HEK293 (cell line): ENCODE measurements around the gene RUSF1.

Experiments
- CTCF ChIA-PET: fragments of 350-600 bp; formaldehyde crosslinking; extraction: SDS; loops from one replicate; lab custom pipeline; 2021; ENCODE audit warnings: antibody characterized with exemption; lab: Yijun Ruan, JAX
- POLR2A ChIA-PET: fragments of 300-600 bp; formaldehyde crosslinking; extraction: SDS; loops from one replicate; lab custom pipeline; 2020; ENCODE audit warnings: antibody characterized with exemption, inconsistent platforms; lab: Yijun Ruan, JAX
- H3K27ac ChIP-seq: fragments of 200-500 bp; sonication (Bioruptor generic); 2 replicates; pipeline ENCODE4 v1.5.1; 2014; ENCODE audit warnings: low read depth, low read length, control low read depth, inconsistent platforms; ENCODE audit errors: extremely low read depth
- H3K36me3 ChIP-seq, 2 experiments: fragments of 200-500 bp in 1 of 2; sonication (Bioruptor generic) in 1 of 2; 1 replicate in 1 of 2; 2 replicates in 1 of 2; pipeline ENCODE4 v1.5.1; 2014 to 2017; ENCODE audit warnings: inconsistent platforms in 2 of 2, low read length in 2 of 2; ENCODE audit not compliant: control insufficient read depth in 2 of 2, insufficient read depth in 1 of 2
- H3K4me1 ChIP-seq: fragments of 200-500 bp; sonication (Bioruptor generic); 2 replicates; pipeline ENCODE4 v1.5.1; 2014; ENCODE audit warnings: mild to moderate bottlenecking, low read length, inconsistent platforms; ENCODE audit not compliant: control insufficient read depth, insufficient read depth
- H3K4me3 ChIP-seq: 2 replicates; pipeline ENCODE4 v1.5.1; 2011; ENCODE audit warnings: low read depth, mild to moderate bottlenecking, control low read depth, low read length, moderate library complexity
- H3K9me3 ChIP-seq: fragments of 200-500 bp; sonication (Bioruptor generic); 2 replicates; pipeline ENCODE4 v1.5.1; 2014; ENCODE audit warnings: low read depth, low read length, inconsistent platforms; ENCODE audit not compliant: control insufficient read depth, insufficient read depth
- EGR2 ChIP-seq: fragments of 450-650 bp; formaldehyde crosslinking; IDR thresholded peaks from 2 replicates; pipeline ENCODE4 v1.5.1; 2016; ENCODE audit warnings: low read depth, missing biosample characterization, missing genetic modification characterization
- GLIS1 ChIP-seq: fragments of 450-650 bp; formaldehyde crosslinking; IDR thresholded peaks from 2 replicates; pipeline ENCODE4 v1.5.1; 2016; ENCODE audit warnings: missing biosample characterization, missing genetic modification characterization
- SALL2 ChIP-seq: fragments of 450-650 bp; formaldehyde crosslinking; IDR thresholded peaks from 2 replicates; pipeline ENCODE4 v1.5.0; 2017; ENCODE audit warnings: missing biosample characterization, mild to moderate bottlenecking, missing genetic modification characterization, borderline replicate concordance
- TRIM28 ChIP-seq: IDR thresholded peaks from 2 replicates; pipeline ENCODE4 v1.6.1; 2011; ENCODE audit warnings: low read length, control low read depth, borderline replicate concordance
- ZBTB21 ChIP-seq: fragments of 450-650 bp; formaldehyde crosslinking; IDR thresholded peaks from 2 replicates; pipeline ENCODE4 v1.5.1; 2017; ENCODE audit warnings: missing biosample characterization, missing genetic modification characterization
- ZBTB48 ChIP-seq: fragments of 450-650 bp; formaldehyde crosslinking; IDR thresholded peaks from 2 replicates; pipeline ENCODE4 v1.5.1; 2016; ENCODE audit warnings: missing biosample characterization, missing genetic modification characterization
- ZFHX2 ChIP-seq: fragments of 450-650 bp; formaldehyde crosslinking; conservative IDR thresholded peaks from 2 replicates; pipeline ENCODE4 v1.5.1; 2016; ENCODE audit warnings: missing biosample characterization, missing genetic modification characterization
- ZFP3 ChIP-seq: fragments of 450-650 bp; formaldehyde crosslinking; IDR thresholded peaks from 2 replicates; pipeline ENCODE4 v1.5.1; 2016; ENCODE audit warnings: low read depth, missing biosample characterization, missing genetic modification characterization
- ZFP41 ChIP-seq: fragments of 450-650 bp; formaldehyde crosslinking; IDR thresholded peaks from 2 replicates; pipeline ENCODE4 v1.5.1; 2016; ENCODE audit warnings: missing biosample characterization, missing genetic modification characterization, borderline replicate concordance
- ZFP69B ChIP-seq: fragments of 450-650 bp; formaldehyde crosslinking; IDR thresholded peaks from 2 replicates; pipeline ENCODE4 v1.5.1; 2016; ENCODE audit warnings: missing biosample characterization, missing genetic modification characterization
- ZNF184 ChIP-seq: fragments of 450-650 bp; IDR thresholded peaks from 2 replicates; pipeline ENCODE4 v1.5.1; 2018; ENCODE audit warnings: missing biosample characterization, mild to moderate bottlenecking, missing genetic modification characterization
- ZNF266 ChIP-seq: fragments of 450-650 bp; formaldehyde crosslinking; IDR thresholded peaks from 2 replicates; pipeline ENCODE4 v1.5.1; 2016; ENCODE audit warnings: missing biosample characterization, missing genetic modification characterization, low read depth
- ZNF274 ChIP-seq, 2 experiments: fragments of 200-500 bp in 1 of 2; fragments of 450-650 bp in 1 of 2; sonication (Bioruptor generic) in 1 of 2; formaldehyde crosslinking in 1 of 2; IDR thresholded peaks; 2 replicates each; pipeline versions ENCODE4 v1.5.1 to v1.6.1; 2014 to 2016; ENCODE audit warnings: borderline replicate concordance in 1 of 2, inconsistent platforms in 1 of 2, low read length in 1 of 2, missing biosample characterization in 1 of 2, missing genetic modification characterization in 1 of 2
- ZNF302 ChIP-seq: fragments of 450-650 bp; formaldehyde crosslinking; IDR thresholded peaks from 2 replicates; pipeline ENCODE4 v1.5.1; 2016; ENCODE audit warnings: missing biosample characterization, missing genetic modification characterization, low read depth
- ZNF354C ChIP-seq: fragments of 450-650 bp; formaldehyde crosslinking; IDR thresholded peaks from 2 replicates; pipeline ENCODE4 v1.5.1; 2016; ENCODE audit warnings: missing biosample characterization, missing genetic modification characterization, low read depth, borderline replicate concordance
- ZNF521 ChIP-seq: fragments of 450-650 bp; formaldehyde crosslinking; IDR thresholded peaks from 2 replicates; pipeline ENCODE4 v1.5.1; 2017; ENCODE audit warnings: missing biosample characterization, mild to moderate bottlenecking, missing genetic modification characterization
- ZNF549 ChIP-seq: fragments of 450-650 bp; IDR thresholded peaks from 2 replicates; pipeline ENCODE4 v1.5.1; 2018; ENCODE audit warnings: missing biosample characterization, missing genetic modification characterization, mild to moderate bottlenecking, inconsistent platforms, moderate library complexity
- ZNF571 ChIP-seq: fragments of 450-650 bp; formaldehyde crosslinking; IDR thresholded peaks from 2 replicates; pipeline ENCODE4 v1.5.0; 2017; ENCODE audit warnings: missing biosample characterization, missing genetic modification characterization
- ZNF623 ChIP-seq: fragments of 450-650 bp; formaldehyde crosslinking; IDR thresholded peaks from 2 replicates; pipeline ENCODE4 v1.5.1; 2016; ENCODE audit warnings: missing biosample characterization, missing genetic modification characterization
- ZNF626 ChIP-seq: fragments of 450-650 bp; sonication (Bioruptor Pico); formaldehyde crosslinking; IDR thresholded peaks from 2 replicates; pipeline ENCODE4 v1.5.1; 2018; ENCODE audit warnings: missing biosample characterization, missing genetic modification characterization, inconsistent platforms
- ZSCAN16 ChIP-seq: fragments of 450-650 bp; formaldehyde crosslinking; IDR thresholded peaks from 2 replicates; pipeline ENCODE4 v1.5.1; 2016; ENCODE audit warnings: missing biosample characterization, missing genetic modification characterization
- ZSCAN4 ChIP-seq: fragments of 450-650 bp; formaldehyde crosslinking; IDR thresholded peaks from 2 replicates; pipeline ENCODE4 v1.5.1; 2017; ENCODE audit warnings: missing biosample characterization, missing genetic modification characterization
- TF ChIP-seq, protein P1 (sequence below): fragments of 450-650 bp; formaldehyde crosslinking; IDR thresholded peaks from 2 replicates; pipeline ENCODE4 v1.5.1; 2016; ENCODE audit warnings: missing biosample characterization, missing genetic modification characterization
- TF ChIP-seq, protein P2 (sequence below): fragments of 450-650 bp; formaldehyde crosslinking; IDR thresholded peaks from 2 replicates; pipeline ENCODE4 v1.5.1; 2016; ENCODE audit warnings: missing biosample characterization, missing genetic modification characterization
- TF ChIP-seq, protein P3 (sequence below): fragments of 450-650 bp; formaldehyde crosslinking; IDR thresholded peaks from 2 replicates; pipeline ENCODE4 v1.5.1; 2016; ENCODE audit warnings: missing biosample characterization, missing genetic modification characterization
- TF ChIP-seq, protein P4 (sequence below): fragments of 450-650 bp; formaldehyde crosslinking; IDR thresholded peaks from 2 replicates; pipeline ENCODE4 v1.5.1; 2016; ENCODE audit warnings: missing biosample characterization, missing genetic modification characterization, borderline replicate concordance

RUSF1 gene

GRCh38 chr16:31485571-31485970, 22.6 kb downstream of the RUSF1 start:
- POLR2A ChIA-PET, result no interaction called here

DNA sequence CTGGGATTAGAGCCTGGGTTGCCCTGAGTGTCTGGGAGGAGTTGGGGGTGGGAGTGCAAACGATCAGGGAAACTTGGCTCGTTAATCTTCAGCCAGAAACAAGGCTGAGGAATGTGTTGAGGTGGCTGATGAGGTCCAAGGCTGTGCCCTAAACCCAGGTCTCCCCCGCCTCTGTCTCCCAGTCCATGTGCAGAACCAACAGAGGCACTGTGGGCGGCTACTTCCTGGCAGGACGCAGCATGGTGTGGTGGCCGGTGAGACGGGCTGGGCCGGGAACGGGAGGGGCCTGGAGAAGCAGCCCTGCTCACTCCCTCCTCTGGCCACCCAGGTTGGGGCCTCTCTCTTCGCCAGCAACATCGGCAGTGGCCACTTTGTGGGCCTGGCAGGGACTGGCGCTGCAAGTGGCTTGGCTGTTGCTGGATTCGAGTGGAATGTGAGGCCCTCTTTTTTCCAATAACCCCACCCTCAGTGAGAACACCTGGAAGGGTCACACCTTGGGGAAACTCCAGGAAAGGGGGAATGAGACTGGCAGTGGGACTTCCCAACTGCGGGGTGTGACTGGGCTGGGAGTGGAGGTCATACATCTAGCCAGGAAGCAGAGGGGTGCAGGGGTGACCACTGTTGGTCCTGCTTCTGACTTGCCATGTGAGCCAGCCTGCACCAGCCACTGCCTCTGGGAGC, 23.6 kb downstream of the RUSF1 start:
- Histone ChIP-seq H3K27ac (no peak overlapping the region), H3K4me1 (no peaks in the 10 kb centered on the region; the same call in 1 of the 2 replicates), H3K36me3 (peaks cover 0 to 2% of the 10 kb centered on the region in 2 experiments; a peak in 1 of 3 replicates), H3K9me3 (no peaks in the 10 kb centered on the region), H3K4me3 (no peak overlapping the region)
- CTCF ChIA-PET, result no interaction called here
- POLR2A ChIA-PET, result no interaction called here
- TF ChIP-seq EGR2 (0 out of 2 replicates have a peak, but pooled peaks have one; percentile 29), TRIM28 (no peak), ZFHX2 (tag by site-specific recombination) (0 out of 2 replicates have a peak, but pooled peaks have one; percentile 14), ZNF626 (tag by site-specific recombination) (no peak), ZNF354C (tag by site-specific recombination) (no peak), ZSCAN4 (tag by site-specific recombination) (no peak), ZNF266 (no peak), ZNF302 (tag by site-specific recombination) (no peak)
- TF ChIP-seq, protein P1, sequence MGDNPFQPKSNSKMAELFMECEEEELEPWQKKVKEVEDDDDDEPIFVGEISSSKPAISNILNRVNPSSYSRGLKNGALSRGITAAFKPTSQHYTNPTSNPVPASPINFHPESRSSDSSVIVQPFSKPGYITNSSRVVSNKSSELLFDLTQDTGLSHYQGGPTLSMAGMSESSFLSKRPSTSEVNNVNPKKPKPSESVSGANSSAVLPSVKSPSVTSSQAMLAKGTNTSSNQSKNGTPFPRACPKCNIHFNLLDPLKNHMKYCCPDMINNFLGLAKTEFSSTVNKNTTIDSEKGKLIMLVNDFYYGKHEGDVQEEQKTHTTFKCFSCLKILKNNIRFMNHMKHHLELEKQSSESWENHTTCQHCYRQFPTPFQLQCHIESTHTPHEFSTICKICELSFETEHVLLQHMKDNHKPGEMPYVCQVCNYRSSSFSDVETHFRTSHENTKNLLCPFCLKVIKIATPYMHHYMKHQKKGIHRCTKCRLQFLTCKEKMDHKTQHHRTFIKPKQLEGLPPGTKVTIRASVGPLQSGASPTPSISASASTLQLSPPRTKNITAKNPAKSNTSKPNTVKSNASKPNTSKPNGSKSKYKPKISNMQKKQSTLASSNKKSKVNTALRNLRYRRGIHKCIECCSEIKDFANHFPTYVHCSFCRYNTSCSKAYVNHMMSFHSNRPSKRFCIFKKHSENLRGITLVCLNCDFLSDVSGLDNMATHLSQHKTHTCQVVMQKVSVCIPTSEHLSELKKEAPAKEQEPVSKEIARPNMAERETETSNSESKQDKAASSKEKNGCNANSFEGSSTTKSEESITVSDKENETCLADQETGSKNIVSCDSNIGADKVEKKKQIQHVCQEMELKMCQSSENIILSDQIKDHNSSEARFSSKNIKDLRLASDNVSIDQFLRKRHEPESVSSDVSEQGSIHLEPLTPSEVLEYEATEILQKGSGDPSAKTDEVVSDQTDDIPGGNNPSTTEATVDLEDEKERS, result no peak

More at GRCh38 chr16:31485571-31485970, 22.6 kb downstream of the RUSF1 start:
- CTCF ChIA-PET, result no interaction called here
- TF ChIP-seq, protein P2, sequence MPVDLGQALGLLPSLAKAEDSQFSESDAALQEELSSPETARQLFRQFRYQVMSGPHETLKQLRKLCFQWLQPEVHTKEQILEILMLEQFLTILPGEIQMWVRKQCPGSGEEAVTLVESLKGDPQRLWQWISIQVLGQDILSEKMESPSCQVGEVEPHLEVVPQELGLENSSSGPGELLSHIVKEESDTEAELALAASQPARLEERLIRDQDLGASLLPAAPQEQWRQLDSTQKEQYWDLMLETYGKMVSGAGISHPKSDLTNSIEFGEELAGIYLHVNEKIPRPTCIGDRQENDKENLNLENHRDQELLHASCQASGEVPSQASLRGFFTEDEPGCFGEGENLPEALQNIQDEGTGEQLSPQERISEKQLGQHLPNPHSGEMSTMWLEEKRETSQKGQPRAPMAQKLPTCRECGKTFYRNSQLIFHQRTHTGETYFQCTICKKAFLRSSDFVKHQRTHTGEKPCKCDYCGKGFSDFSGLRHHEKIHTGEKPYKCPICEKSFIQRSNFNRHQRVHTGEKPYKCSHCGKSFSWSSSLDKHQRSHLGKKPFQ (tag by site-specific recombination), result no peak
- TF ChIP-seq ZNF623 (tag by site-specific recombination), result no peak
- no peak for TF ChIP-seq ZNF549 (tag by site-specific recombination)
- TF ChIP-seq GLIS1 (tag by site-specific recombination), result no peak
- no peak for TF ChIP-seq ZNF521 (tag by site-specific recombination)
- no peak for TF ChIP-seq ZNF571
- no peak for TF ChIP-seq ZBTB21 (tag by site-specific recombination)
- no peak for TF ChIP-seq ZFP69B
- TF ChIP-seq, protein P3, sequence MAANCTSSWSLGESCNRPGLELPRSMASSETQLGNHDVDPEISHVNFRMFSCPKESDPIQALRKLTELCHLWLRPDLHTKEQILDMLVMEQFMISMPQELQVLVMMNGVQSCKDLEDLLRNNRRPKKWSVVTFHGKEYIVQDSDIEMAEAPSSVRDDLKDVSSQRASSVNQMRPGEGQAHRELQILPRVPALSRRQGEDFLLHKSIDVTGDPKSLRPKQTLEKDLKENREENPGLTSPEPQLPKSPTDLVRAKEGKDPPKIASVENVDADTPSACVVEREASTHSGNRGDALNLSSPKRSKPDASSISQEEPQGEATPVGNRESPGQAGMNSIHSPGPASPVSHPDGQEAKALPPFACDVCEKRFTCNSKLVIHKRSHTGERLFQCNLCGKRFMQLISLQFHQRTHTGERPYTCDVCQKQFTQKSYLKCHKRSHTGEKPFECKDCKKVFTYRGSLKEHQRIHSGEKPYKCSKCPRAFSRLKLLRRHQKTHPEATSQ (tag by site-specific recombination), result no peak
- no peak for TF ChIP-seq ZNF274 (IDR thresholded peaks at IDR 0.05; ENCODE audit: low read length)
- TF ChIP-seq ZNF274 (tag by site-specific recombination; IDR thresholded peaks at IDR 0.05; ENCODE audit: borderline replicate concordance), result no peak
- no peak for TF ChIP-seq ZFP3 (tag by site-specific recombination)
- no peak for TF ChIP-seq ZSCAN16 (tag by site-specific recombination)
- no peak for TF ChIP-seq ZBTB48
- TF ChIP-seq, protein P4, sequence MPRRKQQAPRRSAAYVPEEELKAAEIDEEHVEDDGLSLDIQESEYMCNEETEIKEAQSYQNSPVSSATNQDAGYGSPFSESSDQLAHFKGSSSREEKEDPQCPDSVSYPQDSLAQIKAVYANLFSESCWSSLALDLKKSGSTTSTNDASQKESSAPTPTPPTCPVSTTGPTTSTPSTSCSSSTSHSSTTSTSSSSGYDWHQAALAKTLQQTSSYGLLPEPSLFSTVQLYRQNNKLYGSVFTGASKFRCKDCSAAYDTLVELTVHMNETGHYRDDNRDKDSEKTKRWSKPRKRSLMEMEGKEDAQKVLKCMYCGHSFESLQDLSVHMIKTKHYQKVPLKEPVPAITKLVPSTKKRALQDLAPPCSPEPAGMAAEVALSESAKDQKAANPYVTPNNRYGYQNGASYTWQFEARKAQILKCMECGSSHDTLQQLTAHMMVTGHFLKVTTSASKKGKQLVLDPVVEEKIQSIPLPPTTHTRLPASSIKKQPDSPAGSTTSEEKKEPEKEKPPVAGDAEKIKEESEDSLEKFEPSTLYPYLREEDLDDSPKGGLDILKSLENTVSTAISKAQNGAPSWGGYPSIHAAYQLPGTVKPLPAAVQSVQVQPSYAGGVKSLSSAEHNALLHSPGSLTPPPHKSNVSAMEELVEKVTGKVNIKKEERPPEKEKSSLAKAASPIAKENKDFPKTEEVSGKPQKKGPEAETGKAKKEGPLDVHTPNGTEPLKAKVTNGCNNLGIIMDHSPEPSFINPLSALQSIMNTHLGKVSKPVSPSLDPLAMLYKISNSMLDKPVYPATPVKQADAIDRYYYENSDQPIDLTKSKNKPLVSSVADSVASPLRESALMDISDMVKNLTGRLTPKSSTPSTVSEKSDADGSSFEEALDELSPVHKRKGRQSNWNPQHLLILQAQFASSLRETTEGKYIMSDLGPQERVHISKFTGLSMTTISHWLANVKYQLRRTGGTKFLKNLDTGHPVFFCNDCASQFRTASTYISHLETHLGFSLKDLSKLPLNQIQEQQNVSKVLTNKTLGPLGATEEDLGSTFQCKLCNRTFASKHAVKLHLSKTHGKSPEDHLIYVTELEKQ, result no peak
- TF ChIP-seq SALL2 (tag by site-specific recombination), result no peak
- no peak for TF ChIP-seq ZNF184 (tag by site-specific recombination)
- no peak for TF ChIP-seq ZFP41
- H3K9me3 ChIP-seq, result no peaks in the 10 kb centered on the region
- no peaks in the 10 kb centered on the region; the same call in 1 of the 2 replicates for H3K4me1 ChIP-seq
- no peak overlapping the region for H3K27ac ChIP-seq
- peaks cover 0 to 12% of the 10 kb centered on the region in 2 experiments; a peak in 1 of 3 replicates for H3K36me3 ChIP-seq
- no peak overlapping the region for H3K4me3 ChIP-seq
